GM19467 (cell line): Measurements from ENCODE around the gene DNPH1.

Experiments
- ATAC-seq: cut with Tn5 transposase; IDR thresholded peaks from one replicate; pipeline ENCODE4 v1.9.1; 2021; ENCODE audit warnings: mild to moderate bottlenecking, moderate library complexity; ENCODE audit not compliant: unreplicated experiment

Gene DNPH1

GRCh38 chr6:43247114-43247999 is 18.1 kb upstream of the DNPH1 start:
- ATAC-seq = peak; percentile 86

GRCh38 chr6:43246301-43247113 is 17.2 kb upstream of the DNPH1 start:
- no peak for ATAC-seq

GRCh38 chr6:43243664-43244321 is 14.5 kb upstream of the DNPH1 start:
- no peak for ATAC-seq

GRCh38 chr6:43242908-43243663 is 13.8 kb upstream of the DNPH1 start, which contains the start of gene TTBK1:
Gene TTBK1, plus strand, starts transcription at chr6:43243481. Its CDS starts 3,180 bp downstream, at chr6:43246661.
- ATAC-seq = no peak

GRCh38 chr6:43241446-43241845 is 12.2 kb upstream of the DNPH1 start:
- ATAC-seq = no peak

- ATAC-seq = no peak
Observed at GRCh38 chr6:43240950-43241349, 11.7 kb upstream of the DNPH1 start.

- no peak for ATAC-seq
Observed at GRCh38 chr6:43239054-43239453, 9.8 kb upstream of the DNPH1 start.

- ATAC-seq = no peak
Observed at GRCh38 chr6:43235841-43236240, 6.6 kb upstream of the DNPH1 start.

GRCh38 chr6:43231735-43232450 is 2.6 kb upstream of the DNPH1 start:
- ATAC-seq = no peak

GRCh38 chr6:43231053-43231452 is 1.8 kb upstream of the DNPH1 start:
- no peak for ATAC-seq

GRCh38 chr6:43229803-43230620 is 731 bp upstream of the DNPH1 start:
- ATAC-seq = no peak

- no peak for ATAC-seq
Observed at GRCh38 chr6:43226192-43226851, 3.0 kb downstream of the DNPH1 start.

GRCh38 chr6:43223175-43223574 is 6.1 kb downstream of the DNPH1 start:
- no peak for ATAC-seq

GRCh38 chr6:43222418-43223059 is 6.7 kb downstream of the DNPH1 start:
- ATAC-seq = no peak

- ATAC-seq = no peak
Observed at GRCh38 chr6:43221046-43221972, 8.0 kb downstream of the DNPH1 start.

GRCh38 chr6:43220439-43220951 is 8.8 kb downstream of the DNPH1 start:
- ATAC-seq = no peak

GRCh38 chr6:43219814-43220213 is 9.5 kb downstream of the DNPH1 start:
- ATAC-seq = no peak
